Activated naive CD4-positive, alpha-beta T cell treated with anti-CD3 and anti-CD28 coated beads for 36 hours (primary cell): Measurements from ENCODE around the gene PPP1R16B. TPM values are rescaled to one million over a fixed set of nuclear protein-coding genes. Genes with fewer than 3 reads are reported as not detected.

ENCODE experiments used
- CTCF ChIA-PET: fragments of 350-600 bp; sonication (Branson Sonifier 250); formaldehyde crosslinking; loops from one replicate; lab custom pipeline; 2021; ENCODE audit warnings: antibody characterized with exemption; lab: Charles Lee
- DNase-seq: peaks from one replicate; pipeline ENCODE4 v3.0.0-alpha.2; 2020
- H3K27ac Mint-ChIP-seq: one replicate; pipeline ENCODE4 v1.8.0; 2021; ENCODE audit warnings: mild to moderate bottlenecking, mixed read lengths
- H3K27me3 Mint-ChIP-seq: one replicate; pipeline ENCODE4 v1.8.0; 2021; ENCODE audit warnings: low read depth, mixed read lengths
- H3K36me3 Mint-ChIP-seq: one replicate; pipeline ENCODE4 v1.8.0; 2021; ENCODE audit warnings: low read depth, mixed read lengths
- H3K4me1 Mint-ChIP-seq: one replicate; pipeline ENCODE4 v1.8.0; 2021; ENCODE audit warnings: low read depth, mixed read lengths
- H3K4me3 Mint-ChIP-seq: one replicate; pipeline ENCODE4 v1.8.0; 2021; ENCODE audit warnings: mild to moderate bottlenecking, moderate library complexity, mixed read lengths
- H3K9me3 Mint-ChIP-seq: one replicate; pipeline ENCODE4 v1.8.0; 2021; ENCODE audit warnings: mixed read lengths
- intact Hi-C: fragments of 100-400 bp; cut with micrococcal nuclease; formaldehyde crosslinking; loops from one replicate; pipeline ENCODE4 v1.15.1; 2023
- total RNA-seq, 2 experiments: library from RNA; stranded (reverse); gene quantifications; one replicate each; pipeline ENCODE4 v1.2.3, GENCODE V29; 2021

PPP1R16B gene
- total RNA-seq, 2 experiments from 2014 or later: 38.1 to 40.0 TPM

DNA sequence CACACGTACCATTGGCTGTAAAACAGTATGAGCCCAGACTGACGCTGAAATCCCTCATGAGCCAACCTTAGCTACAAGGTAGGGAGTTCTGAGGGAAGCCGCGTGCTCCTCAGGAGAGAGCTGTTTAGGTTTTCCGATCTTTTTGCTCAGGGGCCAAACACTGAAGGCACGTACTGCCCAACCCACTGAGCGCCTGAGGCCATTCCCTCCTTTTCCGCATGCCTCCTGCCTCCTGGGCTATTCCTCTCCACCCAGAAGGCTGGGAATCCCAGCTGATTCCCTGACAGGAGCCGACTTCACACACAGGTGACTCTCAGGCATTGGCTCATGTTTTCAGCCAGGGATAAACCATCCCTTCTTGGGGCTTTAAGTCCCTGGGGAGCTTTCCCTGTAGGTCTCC, 115.4 kb downstream of the PPP1R16B start:
- H3K4me1 Mint-ChIP-seq: peaks cover 3% of the 10 kb centered on the region
- CTCF ChIA-PET: interaction anchor here (13.0 kb wide), 1 partner anchor 127 kb away, joined by 100 read pairs; no protein-coding TSS in a partner anchor
- H3K9me3 Mint-ChIP-seq: no peaks in the 10 kb centered on the region
- no peak overlapping the region for H3K27ac Mint-ChIP-seq
- H3K36me3 Mint-ChIP-seq: peaks cover 5% of the 10 kb centered on the region
- no peak for DNase-seq
- H3K4me3 Mint-ChIP-seq: no peak overlapping the region
- no peaks in the 10 kb centered on the region for H3K27me3 Mint-ChIP-seq
- intact Hi-C loops: no loop called here

DNA sequence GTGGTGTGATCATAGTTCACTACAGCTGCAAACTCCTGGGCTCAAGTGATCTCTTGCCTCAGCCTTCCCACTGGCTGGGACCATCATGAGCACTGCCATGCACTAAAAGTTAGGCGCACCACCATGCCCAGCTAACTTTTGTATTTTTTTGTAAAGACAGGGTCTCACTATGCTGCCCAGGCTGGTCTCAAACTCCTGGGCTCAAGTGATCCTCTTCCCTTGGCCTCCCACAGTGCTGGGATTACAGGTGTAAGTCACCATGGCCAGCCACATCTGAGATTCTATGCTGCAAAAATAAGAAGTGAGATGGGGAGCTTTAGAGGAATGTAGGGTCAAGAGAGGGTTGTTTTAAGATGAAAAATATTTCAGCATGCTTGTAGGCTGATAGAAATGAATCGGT, 119.2 kb downstream of the PPP1R16B start:
- Mint-ChIP-seq H3K27me3 (no peaks in the 10 kb centered on the region), H3K9me3 (no peaks in the 10 kb centered on the region), H3K4me3 (no peak overlapping the region), H3K27ac (no peak overlapping the region), H3K4me1 (peaks cover 17% of the 10 kb centered on the region), H3K36me3 (peaks cover 4% of the 10 kb centered on the region)
- DNase-seq: no peak
- intact Hi-C loops: no loop called here
- CTCF ChIA-PET: interaction anchor here (1.1 to 13.0 kb wide), 3 partner anchors 38 to 142 kb away, joined by 3 to 100 read pairs (median 15); partner anchors contain the start of gene DHX35

DNA sequence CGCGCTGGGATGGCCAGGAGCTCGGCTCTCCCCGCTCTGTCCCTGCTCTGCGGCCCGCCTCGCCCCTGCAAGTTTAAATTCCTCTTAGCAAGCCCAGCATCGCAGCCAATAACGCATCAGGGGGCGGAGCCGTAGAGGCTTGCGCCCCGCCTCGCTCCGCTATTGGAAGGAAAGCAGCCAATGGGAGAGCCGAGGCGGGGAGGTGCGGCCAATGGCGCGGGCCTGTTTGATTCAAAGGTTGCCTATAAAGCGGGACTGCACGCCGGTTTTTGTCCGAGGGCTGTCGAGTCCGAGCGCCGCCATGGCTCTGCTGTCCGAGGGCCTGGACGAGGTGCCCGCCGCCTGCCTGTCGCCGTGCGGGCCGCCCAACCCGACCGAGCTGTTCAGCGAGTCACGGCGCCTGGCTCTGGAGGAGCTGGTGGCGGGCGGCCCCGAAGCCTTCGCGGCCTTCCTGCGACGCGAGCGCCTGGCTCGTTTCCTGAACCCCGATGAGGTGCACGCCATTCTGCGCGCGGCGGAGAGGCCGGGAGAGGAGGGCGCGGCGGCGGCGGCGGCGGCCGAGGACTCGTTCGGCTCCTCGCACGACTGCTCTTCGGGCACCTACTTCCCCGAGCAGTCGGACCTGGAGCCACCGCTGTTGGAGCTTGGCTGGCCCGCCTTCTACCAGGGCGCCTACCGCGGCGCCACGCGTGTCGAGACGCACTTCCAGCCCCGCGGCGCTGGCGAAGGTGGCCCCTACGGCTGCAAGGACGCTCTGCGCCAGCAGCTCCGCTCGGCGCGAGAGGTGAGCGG, 120.8 kb downstream of the PPP1R16B start, which contains the start of gene FAM83D:
Gene FAM83D (plus strand): TSS at position 276 of the 792 bp plus-strand sequence. CDS start 26 bp downstream, at position 302.
- H3K4me3 Mint-ChIP-seq: peak within 1 kb of the TSS; percentile 80
- H3K36me3 Mint-ChIP-seq: peaks cover 4% of the 10 kb centered on the region
- DNase-seq: peak; percentile 97
- peak within 1 kb of the TSS; percentile 30 for H3K27ac Mint-ChIP-seq
- intact Hi-C loops: loop anchor here (1.0 kb wide), 5 partner anchors 36 to 200 kb away; partner anchors contain the start of genes ACTR5 and DHX35
- peaks cover 17% of the 10 kb centered on the region for H3K4me1 Mint-ChIP-seq
- H3K27me3 Mint-ChIP-seq: no peaks in the 10 kb centered on the region
- no peaks in the 10 kb centered on the region for H3K9me3 Mint-ChIP-seq
- CTCF ChIA-PET: interaction anchor here (0.7 to 13.0 kb wide), 11 partner anchors 8 to 153 kb away, joined by 3 to 100 read pairs (median 4); partner anchors contain the start of genes DHX35 and PPP1R16B

GRCh38 chr20:38926934-38927616, 121.6 kb downstream of the PPP1R16B start:
- Mint-ChIP-seq H3K4me1 (peaks cover 17% of the 10 kb centered on the region), H3K9me3 (no peaks in the 10 kb centered on the region), H3K4me3 (peak overlapping the region; percentile 80), H3K27me3 (no peaks in the 10 kb centered on the region), H3K36me3 (peaks cover 4% of the 10 kb centered on the region), H3K27ac (no peak overlapping the region)
- intact Hi-C loops: loop anchor here (1.0 kb wide), 5 partner anchors 35 to 201 kb away; partner anchors contain the start of genes ACTR5 and DHX35
- no peak for DNase-seq
- CTCF ChIA-PET: interaction anchor here (0.6 to 13.0 kb wide), 12 partner anchors 9 to 152 kb away, joined by 3 to 100 read pairs (median 4); partner anchors contain the start of genes DHX35 and PPP1R16B

- H3K36me3 Mint-ChIP-seq: peaks cover 4% of the 10 kb centered on the region
- intact Hi-C loops: no loop called here
- H3K27me3 Mint-ChIP-seq: no peaks in the 10 kb centered on the region
- H3K27ac Mint-ChIP-seq: no peak overlapping the region
- H3K4me3 Mint-ChIP-seq: peak overlapping the region; percentile 80
- CTCF ChIA-PET: interaction anchor here (0.6 to 13.0 kb wide), 9 partner anchors 8 to 280 kb away, joined by 3 to 100 read pairs (median 4); no protein-coding TSS in a partner anchor
- H3K4me1 Mint-ChIP-seq: peaks cover 17% of the 10 kb centered on the region
- H3K9me3 Mint-ChIP-seq: no peaks in the 10 kb centered on the region
- DNase-seq: no peak
Measured at GRCh38 chr20:38927902-38928578, 122.5 kb downstream of the PPP1R16B start.

DNA sequence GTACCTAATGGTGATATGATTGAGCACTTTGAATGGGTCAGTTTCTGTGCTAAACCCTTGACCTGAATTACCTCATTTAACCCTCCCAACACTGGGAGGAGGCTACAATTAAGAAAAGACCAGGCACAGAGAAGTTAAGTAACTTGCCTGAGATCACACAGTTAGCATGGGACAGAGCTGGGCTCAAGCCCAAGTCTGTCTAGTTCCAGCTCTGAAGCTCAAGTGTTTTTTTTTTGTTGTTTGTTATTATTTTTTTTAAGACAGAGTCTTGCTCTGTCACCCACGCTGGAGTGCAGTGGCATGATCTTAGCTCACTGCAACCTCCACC, 124.7 kb downstream of the PPP1R16B start:
- H3K27me3 Mint-ChIP-seq: no peaks in the 10 kb centered on the region
- DNase-seq: no peak
- H3K27ac Mint-ChIP-seq: no peak overlapping the region
- H3K9me3 Mint-ChIP-seq: no peaks in the 10 kb centered on the region
- H3K36me3 Mint-ChIP-seq: peaks cover 4% of the 10 kb centered on the region
- peaks cover 17% of the 10 kb centered on the region for H3K4me1 Mint-ChIP-seq
- intact Hi-C loops: no loop called here
- no peak overlapping the region for H3K4me3 Mint-ChIP-seq
- CTCF ChIA-PET: interaction anchor here (1.1 to 13.0 kb wide), 3 partner anchors 11 to 149 kb away, joined by 3 to 100 read pairs (median 4); no protein-coding TSS in a partner anchor

DNA sequence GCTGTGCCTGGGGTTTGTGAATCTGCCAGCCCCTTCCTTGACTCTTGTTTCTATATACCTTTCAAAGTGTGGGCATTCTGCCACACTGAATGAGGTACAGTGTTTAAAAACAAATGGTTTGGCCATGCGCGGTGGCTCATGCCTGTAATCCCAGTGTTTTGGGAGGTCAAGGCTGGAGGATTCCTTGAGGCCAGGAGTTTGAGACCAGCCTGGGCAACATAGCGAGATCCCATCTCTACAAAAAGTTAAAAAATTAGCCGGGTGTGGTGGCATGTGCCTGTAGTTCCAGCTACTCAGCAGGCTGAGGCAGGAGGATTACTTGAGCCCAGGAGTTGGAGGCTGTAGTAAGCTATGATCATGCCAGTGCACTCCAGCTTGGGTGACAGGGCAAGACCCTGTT, 126.5 kb downstream of the PPP1R16B start:
- Mint-ChIP-seq H3K27ac (no peak overlapping the region), H3K27me3 (no peaks in the 10 kb centered on the region)

DNA sequence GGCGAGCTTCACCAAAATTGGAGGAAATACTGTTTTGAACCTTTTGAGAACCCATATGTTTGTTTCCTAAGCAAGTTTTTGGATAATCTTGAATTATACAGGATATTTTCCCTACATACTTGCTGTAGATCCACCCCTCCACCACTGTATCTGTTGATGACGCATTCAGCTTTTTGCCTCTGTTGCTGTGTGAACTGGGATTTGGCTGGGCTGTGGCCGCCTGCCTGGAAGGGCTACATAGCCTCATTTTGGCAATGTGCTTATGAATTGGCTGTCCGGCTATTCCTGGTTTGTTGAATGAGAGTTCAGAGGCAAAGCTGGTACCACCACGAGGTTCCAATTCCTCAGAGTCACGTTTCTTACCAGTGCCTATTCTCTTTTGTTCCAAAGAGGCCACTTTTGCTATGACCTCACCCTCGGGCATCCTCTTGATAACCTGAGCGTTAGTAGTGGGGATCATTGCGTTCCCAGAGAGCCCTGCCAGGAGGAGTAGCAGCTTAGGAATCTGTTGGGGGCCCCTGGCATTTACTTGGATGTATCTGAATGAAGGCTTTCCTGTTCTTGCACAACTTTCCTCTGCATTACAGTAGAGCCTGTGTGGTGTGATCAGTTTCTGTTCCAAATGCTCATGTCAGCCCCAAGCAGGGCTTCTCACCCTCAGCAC, 127.1 kb downstream of the PPP1R16B start:
- CTCF ChIA-PET: no interaction called here
- DNase-seq: no peak
- Mint-ChIP-seq H3K27me3 (no peaks in the 10 kb centered on the region), H3K36me3 (peaks cover 1% of the 10 kb centered on the region), H3K4me1 (peaks cover 11% of the 10 kb centered on the region), H3K4me3 (no peak overlapping the region), H3K27ac (no peak overlapping the region), H3K9me3 (no peaks in the 10 kb centered on the region)
- intact Hi-C loops: no loop called here

More for the DNA sequence above, 126.5 kb downstream of the PPP1R16B start:
- no peak for DNase-seq
- Mint-ChIP-seq H3K9me3 (no peaks in the 10 kb centered on the region), H3K4me1 (peaks cover 13% of the 10 kb centered on the region), H3K36me3 (peaks cover 3% of the 10 kb centered on the region), H3K4me3 (no peak overlapping the region)
- intact Hi-C loops: no loop called here
- CTCF ChIA-PET: no interaction called here

DNA sequence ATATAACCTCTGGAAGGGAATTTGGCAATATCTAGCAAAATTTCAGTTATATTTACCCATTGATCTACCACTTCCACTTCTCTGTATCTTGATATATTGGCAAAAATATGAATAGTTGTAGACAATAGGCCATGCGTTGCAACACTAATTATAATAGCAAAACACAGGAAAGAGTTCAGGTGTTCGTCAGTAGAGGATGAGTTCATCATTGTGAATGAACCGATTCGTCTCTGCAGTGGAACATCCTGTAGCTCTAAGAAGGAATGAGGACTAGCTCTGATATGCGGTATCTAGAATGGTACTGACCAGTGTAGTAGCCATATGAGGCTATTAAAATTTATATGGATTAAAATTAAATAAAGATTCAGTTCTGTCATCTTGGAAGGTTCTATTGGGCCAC, 129.0 kb downstream of the PPP1R16B start:
- Mint-ChIP-seq H3K9me3 (no peaks in the 10 kb centered on the region), H3K27me3 (no peaks in the 10 kb centered on the region), H3K36me3 (peaks cover under 1% of the 10 kb centered on the region), H3K4me1 (no peaks in the 10 kb centered on the region), H3K27ac (no peak overlapping the region), H3K4me3 (no peak overlapping the region)
- DNase-seq: no peak
- CTCF ChIA-PET: interaction anchor here (1.4 kb wide), 1 partner anchor 9 kb away, joined by 3 read pairs; the partner anchor contains the start of gene FAM83D
- intact Hi-C loops: no loop called here

GRCh38 chr20:38935285-38935684, 129.8 kb downstream of the PPP1R16B start:
- intact Hi-C loops: no loop called here
- no peaks in the 10 kb centered on the region for H3K9me3 Mint-ChIP-seq
- H3K27me3 Mint-ChIP-seq: no peaks in the 10 kb centered on the region
- CTCF ChIA-PET: no interaction called here
- no peak overlapping the region for H3K27ac Mint-ChIP-seq
- H3K4me3 Mint-ChIP-seq: no peak overlapping the region
- no peaks in the 10 kb centered on the region for H3K4me1 Mint-ChIP-seq
- DNase-seq: no peak
- H3K36me3 Mint-ChIP-seq: peaks cover 2% of the 10 kb centered on the region

DNA sequence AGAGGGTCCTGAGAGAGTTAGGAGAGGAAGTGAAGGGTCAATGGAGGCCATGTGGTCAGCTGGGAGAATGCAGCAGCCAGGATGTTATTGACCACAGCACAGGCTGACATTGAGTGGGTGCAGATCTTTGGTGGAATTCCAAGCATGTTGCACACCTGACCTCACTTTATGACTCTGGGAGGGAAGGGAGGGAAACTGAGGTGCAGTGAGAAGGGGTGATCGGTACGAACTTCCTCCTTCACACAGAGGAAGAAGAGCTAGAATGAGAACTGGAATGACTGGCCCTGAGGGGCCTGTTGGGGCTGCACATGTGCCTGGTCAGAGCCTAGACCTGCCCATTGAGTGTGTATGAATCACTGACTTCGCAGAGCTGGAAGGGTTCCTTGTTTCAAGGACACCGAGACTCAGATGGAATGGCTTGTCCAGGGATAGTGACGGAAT, 130.5 kb downstream of the PPP1R16B start:
- DNase-seq: no peak
- no peak overlapping the region for H3K4me3 Mint-ChIP-seq
- CTCF ChIA-PET: interaction anchor here (1.4 kb wide), 1 partner anchor 9 kb away, joined by 4 read pairs; the partner anchor contains the start of gene FAM83D
- intact Hi-C loops: no loop called here
- H3K4me1 Mint-ChIP-seq: no peaks in the 10 kb centered on the region
- H3K27me3 Mint-ChIP-seq: no peaks in the 10 kb centered on the region
- no peak overlapping the region for H3K27ac Mint-ChIP-seq
- no peaks in the 10 kb centered on the region for H3K9me3 Mint-ChIP-seq
- H3K36me3 Mint-ChIP-seq: peaks cover 2% of the 10 kb centered on the region
